GM19467 (cell line): ENCODE data around the gene OR7D2.
A peak's percentile ranks its signal among the peaks of the same experiment; 100 is the strongest.

ENCODE experiments used
- ATAC-seq: cut with Tn5 transposase; IDR thresholded peaks from one replicate; pipeline ENCODE4 v1.9.1; 2021; ENCODE audit warnings: mild to moderate bottlenecking, moderate library complexity; ENCODE audit not compliant: unreplicated experiment

The OR7D2 gene

GRCh38 chr19:9178901-9179300, at the start of gene OR7D2:
Gene OR7D2, plus strand, starts transcription at chr19:9178979. Its CDS starts 6,803 bp downstream, at chr19:9185782.
- no peak for ATAC-seq

- no peak for ATAC-seq
Observed at GRCh38 chr19:9130965-9131364, 47.8 kb upstream of the OR7D2 start.

GRCh38 chr19:9132422-9132821, 46.4 kb upstream of the OR7D2 start:
- ATAC-seq, result no peak

- no peak for ATAC-seq
Observed at GRCh38 chr19:9139609-9140158, 39.1 kb upstream of the OR7D2 start.

- peak; percentile 80 for ATAC-seq
Observed at GRCh38 chr19:9140159-9140874, 38.5 kb upstream of the OR7D2 start, which contains the start of gene ZNF317. Gene ZNF317, plus strand, starts transcription at chr19:9140397. Its CDS starts 15,620 bp downstream, at chr19:9156017.

GRCh38 chr19:9144920-9145319, 33.9 kb upstream of the OR7D2 start:
- no peak for ATAC-seq

GRCh38 chr19:9146882-9147281, 31.9 kb upstream of the OR7D2 start:
- no peak for ATAC-seq

- ATAC-seq, result no peak
Observed at GRCh38 chr19:9148697-9149096, 30.1 kb upstream of the OR7D2 start.

- no peak for ATAC-seq
Observed at GRCh38 chr19:9149997-9150396, 28.8 kb upstream of the OR7D2 start.

- ATAC-seq, result no peak
Observed at GRCh38 chr19:9150650-9151049, 28.1 kb upstream of the OR7D2 start.

- no peak for ATAC-seq
Observed at GRCh38 chr19:9151367-9151766, 27.4 kb upstream of the OR7D2 start.

- ATAC-seq, result no peak
Observed at GRCh38 chr19:9155591-9155990, 23.2 kb upstream of the OR7D2 start.

GRCh38 chr19:9156304-9156703, 22.5 kb upstream of the OR7D2 start:
- no peak for ATAC-seq

- ATAC-seq, result no peak
Observed at GRCh38 chr19:9159891-9160290, 18.9 kb upstream of the OR7D2 start.

- no peak for ATAC-seq
Observed at GRCh38 chr19:9161427-9161826, 17.4 kb upstream of the OR7D2 start.

GRCh38 chr19:9165261-9165660, 13.5 kb upstream of the OR7D2 start:
- ATAC-seq, result no peak

- no peak for ATAC-seq
Observed at GRCh38 chr19:9166846-9167245, 11.9 kb upstream of the OR7D2 start.

- no peak for ATAC-seq
Observed at GRCh38 chr19:9171393-9171991, 7.3 kb upstream of the OR7D2 start.

GRCh38 chr19:9175326-9175725, 3.5 kb upstream of the OR7D2 start:
- no peak for ATAC-seq

- no peak for ATAC-seq
Observed at GRCh38 chr19:9183000-9183399, 4.2 kb downstream of the OR7D2 start.

GRCh38 chr19:9187191-9187590, 8.4 kb downstream of the OR7D2 start:
- ATAC-seq, result no peak

GRCh38 chr19:9189535-9189934, 10.8 kb downstream of the OR7D2 start:
- no peak for ATAC-seq
